HEK293 (cell line): ENCODE data around the gene ITGB5.

Experiments used
- CTCF ChIA-PET: fragments of 350-600 bp; formaldehyde crosslinking; extraction: SDS; loops from one replicate; lab custom pipeline; 2021; ENCODE audit warnings: antibody characterized with exemption; lab: Yijun Ruan, JAX
- POLR2A ChIA-PET: fragments of 300-600 bp; formaldehyde crosslinking; extraction: SDS; loops from one replicate; lab custom pipeline; 2020; ENCODE audit warnings: antibody characterized with exemption, inconsistent platforms; lab: Yijun Ruan, JAX
- H3K27ac ChIP-seq: fragments of 200-500 bp; sonication (Bioruptor generic); 2 replicates; pipeline ENCODE4 v1.5.1; 2014; ENCODE audit warnings: low read depth, low read length, control low read depth, inconsistent platforms; ENCODE audit errors: extremely low read depth
- H3K36me3 ChIP-seq, 2 experiments: fragments of 200-500 bp in 1 of 2; sonication (Bioruptor generic) in 1 of 2; 1 replicate in 1 of 2; 2 replicates in 1 of 2; pipeline ENCODE4 v1.5.1; 2014 to 2017; ENCODE audit warnings: inconsistent platforms in 2 of 2, low read length in 2 of 2; ENCODE audit not compliant: control insufficient read depth in 2 of 2, insufficient read depth in 1 of 2
- H3K4me1 ChIP-seq: fragments of 200-500 bp; sonication (Bioruptor generic); 2 replicates; pipeline ENCODE4 v1.5.1; 2014; ENCODE audit warnings: mild to moderate bottlenecking, low read length, inconsistent platforms; ENCODE audit not compliant: control insufficient read depth, insufficient read depth
- H3K4me3 ChIP-seq: 2 replicates; pipeline ENCODE4 v1.5.1; 2011; ENCODE audit warnings: low read depth, mild to moderate bottlenecking, control low read depth, low read length, moderate library complexity
- H3K9me3 ChIP-seq: fragments of 200-500 bp; sonication (Bioruptor generic); 2 replicates; pipeline ENCODE4 v1.5.1; 2014; ENCODE audit warnings: low read depth, low read length, inconsistent platforms; ENCODE audit not compliant: control insufficient read depth, insufficient read depth
- HOXD13 ChIP-seq: sonication (generic); formaldehyde crosslinking; IDR thresholded peaks from 2 replicates; pipeline ENCODE4 v1.8.0; 2022; ENCODE audit warnings: missing genetic modification reagents, borderline replicate concordance
- MEIS1 ChIP-seq: sonication (generic); formaldehyde crosslinking; IDR thresholded peaks from 2 replicates; pipeline ENCODE4 v1.8.1; 2022; ENCODE audit warnings: missing genetic modification reagents, mild to moderate bottlenecking, borderline replicate concordance
- ZBTB11 ChIP-seq: fragments of 450-650 bp; formaldehyde crosslinking; conservative IDR thresholded peaks from 2 replicates; pipeline ENCODE4 v1.5.1; 2016; ENCODE audit warnings: low read depth, missing biosample characterization, missing genetic modification characterization
- ZFP3 ChIP-seq: fragments of 450-650 bp; formaldehyde crosslinking; IDR thresholded peaks from 2 replicates; pipeline ENCODE4 v1.5.1; 2016; ENCODE audit warnings: low read depth, missing biosample characterization, missing genetic modification characterization
- ZNF114 ChIP-seq: fragments of 450-650 bp; formaldehyde crosslinking; IDR thresholded peaks from 2 replicates; pipeline ENCODE4 v1.5.0; 2017; ENCODE audit warnings: missing biosample characterization, missing genetic modification characterization
- ZNF132 ChIP-seq: fragments of 450-650 bp; formaldehyde crosslinking; IDR thresholded peaks from 2 replicates; pipeline ENCODE4 v1.5.1; 2017; ENCODE audit warnings: missing biosample characterization, missing genetic modification characterization, borderline replicate concordance
- ZNF133 ChIP-seq: fragments of 450-650 bp; formaldehyde crosslinking; IDR thresholded peaks from 2 replicates; pipeline ENCODE4 v1.5.1; 2016; ENCODE audit warnings: missing biosample characterization, missing genetic modification characterization
- ZNF354C ChIP-seq: fragments of 450-650 bp; formaldehyde crosslinking; IDR thresholded peaks from 2 replicates; pipeline ENCODE4 v1.5.1; 2016; ENCODE audit warnings: missing biosample characterization, missing genetic modification characterization, low read depth, borderline replicate concordance
- ZNF48 ChIP-seq: fragments of 450-650 bp; formaldehyde crosslinking; IDR thresholded peaks from 2 replicates; pipeline ENCODE4 v1.5.1; 2016; ENCODE audit warnings: missing biosample characterization, missing genetic modification characterization
- ZNF501 ChIP-seq: fragments of 450-650 bp; formaldehyde crosslinking; IDR thresholded peaks from 2 replicates; pipeline ENCODE4 v1.5.1; 2016; ENCODE audit warnings: missing biosample characterization, missing genetic modification characterization
- ZNF555 ChIP-seq: fragments of 450-650 bp; formaldehyde crosslinking; conservative IDR thresholded peaks from 2 replicates; pipeline ENCODE4 v1.5.1; 2017; ENCODE audit warnings: missing biosample characterization, mild to moderate bottlenecking, missing genetic modification characterization, inconsistent platforms
- ZNF843 ChIP-seq: fragments of 450-650 bp; formaldehyde crosslinking; IDR thresholded peaks from 2 replicates; pipeline ENCODE4 v1.5.1; 2016; ENCODE audit warnings: missing biosample characterization, missing genetic modification characterization
- TF ChIP-seq, protein P1 (sequence below): fragments of 450-650 bp; IDR thresholded peaks from 2 replicates; pipeline ENCODE4 v1.5.1; 2018; ENCODE audit warnings: missing biosample characterization, mild to moderate bottlenecking, missing genetic modification characterization
- TF ChIP-seq, protein P2 (sequence below): fragments of 450-650 bp; formaldehyde crosslinking; IDR thresholded peaks from 2 replicates; pipeline ENCODE4 v1.5.1; 2016; ENCODE audit warnings: missing biosample characterization, missing genetic modification characterization, borderline replicate concordance
- TF ChIP-seq, protein P3 (sequence below): fragments of 450-650 bp; formaldehyde crosslinking; IDR thresholded peaks from 2 replicates; pipeline ENCODE4 v1.5.1; 2016; ENCODE audit warnings: missing biosample characterization, missing genetic modification characterization, borderline replicate concordance

The ITGB5 gene

GRCh38 chr3:124851136-124851535 is 36.0 kb downstream of the ITGB5 start:
- no peak for TF ChIP-seq ZNF114 (tag by site-specific recombination)
- no peak for TF ChIP-seq ZNF843 (tag by site-specific recombination)
- no peak for TF ChIP-seq MEIS1 (CRISPR knock-in tag)
- TF ChIP-seq, protein P1, sequence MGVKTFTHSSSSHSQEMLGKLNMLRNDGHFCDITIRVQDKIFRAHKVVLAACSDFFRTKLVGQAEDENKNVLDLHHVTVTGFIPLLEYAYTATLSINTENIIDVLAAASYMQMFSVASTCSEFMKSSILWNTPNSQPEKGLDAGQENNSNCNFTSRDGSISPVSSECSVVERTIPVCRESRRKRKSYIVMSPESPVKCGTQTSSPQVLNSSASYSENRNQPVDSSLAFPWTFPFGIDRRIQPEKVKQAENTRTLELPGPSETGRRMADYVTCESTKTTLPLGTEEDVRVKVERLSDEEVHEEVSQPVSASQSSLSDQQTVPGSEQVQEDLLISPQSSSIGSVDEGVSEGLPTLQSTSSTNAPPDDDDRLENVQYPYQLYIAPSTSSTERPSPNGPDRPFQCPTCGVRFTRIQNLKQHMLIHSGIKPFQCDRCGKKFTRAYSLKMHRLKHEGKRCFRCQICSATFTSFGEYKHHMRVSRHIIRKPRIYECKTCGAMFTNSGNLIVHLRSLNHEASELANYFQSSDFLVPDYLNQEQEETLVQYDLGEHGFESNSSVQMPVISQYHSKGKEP = no peak
- no peak for TF ChIP-seq ZBTB11
- no peak for TF ChIP-seq ZNF555 (tag by site-specific recombination)
- no peaks in the 10 kb centered on the region for H3K9me3 ChIP-seq

DNA sequence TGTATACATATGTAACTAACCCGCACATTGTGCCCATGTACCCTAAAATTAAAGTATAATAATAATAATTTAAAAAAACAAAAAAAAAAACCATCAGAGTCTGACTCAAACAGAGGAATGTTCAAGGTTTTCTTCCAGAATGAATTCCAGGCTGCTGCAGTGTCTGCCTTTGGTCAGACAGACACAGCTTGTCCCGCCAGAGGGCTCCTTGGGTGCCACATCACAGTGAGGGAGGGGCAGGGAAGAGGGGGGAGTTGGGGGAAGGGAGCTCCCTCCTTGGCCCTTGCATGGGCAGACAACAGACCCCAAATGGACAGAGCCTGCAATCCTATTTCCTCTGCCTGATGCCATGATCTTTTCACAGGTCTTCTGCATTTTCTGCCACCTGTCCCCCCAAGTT is 36.5 kb downstream of the ITGB5 start:
- TF ChIP-seq, protein P2, sequence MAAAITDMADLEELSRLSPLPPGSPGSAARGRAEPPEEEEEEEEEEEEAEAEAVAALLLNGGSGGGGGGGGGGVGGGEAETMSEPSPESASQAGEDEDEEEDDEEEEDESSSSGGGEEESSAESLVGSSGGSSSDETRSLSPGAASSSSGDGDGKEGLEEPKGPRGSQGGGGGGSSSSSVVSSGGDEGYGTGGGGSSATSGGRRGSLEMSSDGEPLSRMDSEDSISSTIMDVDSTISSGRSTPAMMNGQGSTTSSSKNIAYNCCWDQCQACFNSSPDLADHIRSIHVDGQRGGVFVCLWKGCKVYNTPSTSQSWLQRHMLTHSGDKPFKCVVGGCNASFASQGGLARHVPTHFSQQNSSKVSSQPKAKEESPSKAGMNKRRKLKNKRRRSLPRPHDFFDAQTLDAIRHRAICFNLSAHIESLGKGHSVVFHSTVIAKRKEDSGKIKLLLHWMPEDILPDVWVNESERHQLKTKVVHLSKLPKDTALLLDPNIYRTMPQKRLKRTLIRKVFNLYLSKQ (tag by site-specific recombination) = no peak
- no peak for TF ChIP-seq ZNF354C (tag by site-specific recombination)
- TF ChIP-seq ZNF132 (tag by site-specific recombination) = no peak
- TF ChIP-seq ZNF501 (tag by site-specific recombination) = no peak
- TF ChIP-seq ZFP3 (tag by site-specific recombination) = no peak
- no peak for TF ChIP-seq ZNF48 (tag by site-specific recombination)
- TF ChIP-seq HOXD13 (CRISPR knock-in tag) = no peak
- TF ChIP-seq ZNF133 (tag by site-specific recombination) = no peak
- TF ChIP-seq, protein P3, sequence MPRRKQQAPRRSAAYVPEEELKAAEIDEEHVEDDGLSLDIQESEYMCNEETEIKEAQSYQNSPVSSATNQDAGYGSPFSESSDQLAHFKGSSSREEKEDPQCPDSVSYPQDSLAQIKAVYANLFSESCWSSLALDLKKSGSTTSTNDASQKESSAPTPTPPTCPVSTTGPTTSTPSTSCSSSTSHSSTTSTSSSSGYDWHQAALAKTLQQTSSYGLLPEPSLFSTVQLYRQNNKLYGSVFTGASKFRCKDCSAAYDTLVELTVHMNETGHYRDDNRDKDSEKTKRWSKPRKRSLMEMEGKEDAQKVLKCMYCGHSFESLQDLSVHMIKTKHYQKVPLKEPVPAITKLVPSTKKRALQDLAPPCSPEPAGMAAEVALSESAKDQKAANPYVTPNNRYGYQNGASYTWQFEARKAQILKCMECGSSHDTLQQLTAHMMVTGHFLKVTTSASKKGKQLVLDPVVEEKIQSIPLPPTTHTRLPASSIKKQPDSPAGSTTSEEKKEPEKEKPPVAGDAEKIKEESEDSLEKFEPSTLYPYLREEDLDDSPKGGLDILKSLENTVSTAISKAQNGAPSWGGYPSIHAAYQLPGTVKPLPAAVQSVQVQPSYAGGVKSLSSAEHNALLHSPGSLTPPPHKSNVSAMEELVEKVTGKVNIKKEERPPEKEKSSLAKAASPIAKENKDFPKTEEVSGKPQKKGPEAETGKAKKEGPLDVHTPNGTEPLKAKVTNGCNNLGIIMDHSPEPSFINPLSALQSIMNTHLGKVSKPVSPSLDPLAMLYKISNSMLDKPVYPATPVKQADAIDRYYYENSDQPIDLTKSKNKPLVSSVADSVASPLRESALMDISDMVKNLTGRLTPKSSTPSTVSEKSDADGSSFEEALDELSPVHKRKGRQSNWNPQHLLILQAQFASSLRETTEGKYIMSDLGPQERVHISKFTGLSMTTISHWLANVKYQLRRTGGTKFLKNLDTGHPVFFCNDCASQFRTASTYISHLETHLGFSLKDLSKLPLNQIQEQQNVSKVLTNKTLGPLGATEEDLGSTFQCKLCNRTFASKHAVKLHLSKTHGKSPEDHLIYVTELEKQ (tag by site-specific recombination) = no peak
- H3K36me3 ChIP-seq = peaks cover 0 to 18% of the 10 kb centered on the region in 2 experiments; a peak in 1 of 3 replicates
- H3K4me3 ChIP-seq = no peak overlapping the region
- no peaks in the 10 kb centered on the region for H3K9me3 ChIP-seq
- H3K4me1 ChIP-seq = no peaks in the 10 kb centered on the region
- H3K27ac ChIP-seq = no peak overlapping the region
- POLR2A ChIA-PET = no interaction called here
- CTCF ChIA-PET = no interaction called here

More at GRCh38 chr3:124851136-124851535, 36.0 kb downstream of the ITGB5 start:
- Histone ChIP-seq H3K4me1 (no peaks in the 10 kb centered on the region), H3K36me3 (peaks cover 0 to 19% of the 10 kb centered on the region in 2 experiments; a peak in 1 of 3 replicates), H3K4me3 (no peak overlapping the region), H3K27ac (no peak overlapping the region)
- CTCF ChIA-PET = no interaction called here
- POLR2A ChIA-PET = no interaction called here
